OCI-LY3 (cell line): ENCODE results near the gene ROCK2.

Source experiments
- H2AFZ ChIP-seq: fragments of 200-600, 300-600 bp; shearing (Covaris generic); 2 replicates; pipeline ENCODE4 v1.6.0; 2014; ENCODE audit warnings: antibody characterized with exemption, low read depth, low read length
- H3K27ac ChIP-seq: fragments of 200-600, 300-600 bp; sonication (generic); 2 replicates; pipeline ENCODE4 v1.5.1; 2014; ENCODE audit warnings: mild to moderate bottlenecking, low read length, moderate library complexity, mixed read lengths
- H3K27me3 ChIP-seq: fragments of 200-600, 300-600 bp; sonication (generic); 2 replicates; pipeline ENCODE4 v1.6.1; 2014; ENCODE audit warnings: low read depth, low read length, mixed read lengths
- H3K36me3 ChIP-seq: fragments of 200-600, 300-600 bp; sonication (generic); replicated peaks from 2 replicates; pipeline ENCODE3; 2014; ENCODE audit warnings: low read depth, low read length, mixed read lengths
- H3K4me1 ChIP-seq: fragments of 300-600, 200-600 bp; sonication (generic); 2 replicates; pipeline ENCODE4 v1.6.1; 2014; ENCODE audit warnings: low read length, mixed read lengths
- H3K4me2 ChIP-seq: fragments of 200-600, 300-600 bp; sonication (generic); 2 replicates; pipeline ENCODE4 v1.6.1; 2014; ENCODE audit warnings: low read length, mixed read lengths
- H3K4me3 ChIP-seq: fragments of 300-600, 200-600 bp; sonication (generic); 2 replicates; pipeline ENCODE4 v1.5.1; 2014; ENCODE audit warnings: antibody characterized with exemption, mild to moderate bottlenecking, low read length, moderate library complexity
- H3K79me2 ChIP-seq: fragments of 300-600, 200-600 bp; shearing (Covaris generic); 2 replicates; pipeline ENCODE4 v1.6.1; 2014; ENCODE audit warnings: mild to moderate bottlenecking, low read length, mixed read lengths
- H3K9ac ChIP-seq: fragments of 300-600, 200-600 bp; shearing (Covaris generic); 2 replicates; pipeline ENCODE4 v1.6.0; 2014; ENCODE audit warnings: mild to moderate bottlenecking, low read length, moderate library complexity
- H3K9me3 ChIP-seq: fragments of 200-600, 300-600 bp; shearing (Covaris generic); 2 replicates; pipeline ENCODE4 v1.6.1; 2014; ENCODE audit warnings: low read length, mixed read lengths; ENCODE audit not compliant: insufficient read depth
- H4K20me1 ChIP-seq: fragments of 200-600, 300-600 bp; sonication (generic); 2 replicates; pipeline ENCODE4 v1.6.1; 2016; ENCODE audit warnings: low read length, mixed read lengths; ENCODE audit not compliant: insufficient read depth
- EZH2phosphoT487 ChIP-seq: fragments of 200-600 bp; shearing (Covaris generic); IDR thresholded peaks from 2 replicates; pipeline ENCODE4 v1.6.1; 2018; ENCODE audit warnings: antibody characterized with exemption, mixed run types, low read depth
- TF ChIP-seq, protein P1 (sequence below): fragments of 200-600, 300-600 bp; sonication (generic); IDR thresholded peaks from 2 replicates; pipeline ENCODE4 v1.5.1; 2014; ENCODE audit warnings: antibody characterized with exemption, low read length, low read depth

Gene ROCK2

DNA sequence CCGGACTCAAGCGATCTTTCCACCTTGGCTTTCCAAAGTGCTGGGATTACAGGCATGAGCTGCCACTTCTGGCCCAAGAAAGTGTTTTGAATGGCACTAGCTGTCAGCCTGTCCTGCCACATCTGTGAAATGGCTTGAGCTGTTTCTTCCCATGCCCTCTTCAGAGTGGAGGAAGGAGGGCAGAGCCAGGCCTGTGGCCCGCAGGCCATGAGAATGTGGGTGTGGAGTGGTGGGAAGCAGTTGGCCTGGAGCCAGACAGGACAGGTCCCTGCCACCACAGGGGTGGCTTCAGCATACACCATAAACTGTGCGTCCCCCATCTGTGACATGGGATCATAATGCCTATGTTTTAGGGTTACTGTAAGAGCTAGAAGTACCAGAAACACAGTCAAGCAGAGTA is 182.7 kb downstream of the ROCK2 start:
- Histone ChIP-seq H3K4me3 (no peak overlapping the region), H3K4me1 (peaks cover 13% of the 10 kb centered on the region), H3K4me2 (peak overlapping the region; percentile 92), H3K9ac (no peak overlapping the region), H2AFZ (no peak overlapping the region), H3K36me3 (no peaks in the 10 kb centered on the region), H3K79me2 (no peaks in the 10 kb centered on the region), H4K20me1 (no peaks in the 10 kb centered on the region), H3K9me3 (no peaks in the 10 kb centered on the region), H3K27me3 (no peaks in the 10 kb centered on the region), H3K27ac (no peak overlapping the region)
- TF ChIP-seq, protein P1, sequence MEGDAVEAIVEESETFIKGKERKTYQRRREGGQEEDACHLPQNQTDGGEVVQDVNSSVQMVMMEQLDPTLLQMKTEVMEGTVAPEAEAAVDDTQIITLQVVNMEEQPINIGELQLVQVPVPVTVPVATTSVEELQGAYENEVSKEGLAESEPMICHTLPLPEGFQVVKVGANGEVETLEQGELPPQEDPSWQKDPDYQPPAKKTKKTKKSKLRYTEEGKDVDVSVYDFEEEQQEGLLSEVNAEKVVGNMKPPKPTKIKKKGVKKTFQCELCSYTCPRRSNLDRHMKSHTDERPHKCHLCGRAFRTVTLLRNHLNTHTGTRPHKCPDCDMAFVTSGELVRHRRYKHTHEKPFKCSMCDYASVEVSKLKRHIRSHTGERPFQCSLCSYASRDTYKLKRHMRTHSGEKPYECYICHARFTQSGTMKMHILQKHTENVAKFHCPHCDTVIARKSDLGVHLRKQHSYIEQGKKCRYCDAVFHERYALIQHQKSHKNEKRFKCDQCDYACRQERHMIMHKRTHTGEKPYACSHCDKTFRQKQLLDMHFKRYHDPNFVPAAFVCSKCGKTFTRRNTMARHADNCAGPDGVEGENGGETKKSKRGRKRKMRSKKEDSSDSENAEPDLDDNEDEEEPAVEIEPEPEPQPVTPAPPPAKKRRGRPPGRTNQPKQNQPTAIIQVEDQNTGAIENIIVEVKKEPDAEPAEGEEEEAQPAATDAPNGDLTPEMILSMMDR = no peak
- no peak for TF ChIP-seq EZH2phosphoT487

- Histone ChIP-seq H3K79me2 (no peaks in the 10 kb centered on the region), H2AFZ (peak overlapping the region; percentile 95), H3K4me1 (peaks cover 19% of the 10 kb centered on the region), H3K27ac (peak overlapping the region; percentile 51), H3K4me3 (peak overlapping the region; percentile 69), H3K36me3 (no peaks in the 10 kb centered on the region), H3K9ac (peak overlapping the region; percentile 56), H4K20me1 (no peaks in the 10 kb centered on the region), H3K9me3 (no peaks in the 10 kb centered on the region), H3K27me3 (no peaks in the 10 kb centered on the region), H3K4me2 (peak overlapping the region; percentile 92)
- TF ChIP-seq EZH2phosphoT487 = no peak
- TF ChIP-seq, protein P1 = no peak
Measured at GRCh38 chr2:11160731-11161455, 183.5 kb downstream of the ROCK2 start.

- no peak overlapping the region for H2AFZ ChIP-seq
- TF ChIP-seq, protein P1 = no peak
- no peak for TF ChIP-seq EZH2phosphoT487
- H3K79me2 ChIP-seq = no peaks in the 10 kb centered on the region
- no peaks in the 10 kb centered on the region for H3K36me3 ChIP-seq
- no peak overlapping the region for H3K4me3 ChIP-seq
- H3K9ac ChIP-seq = no peak overlapping the region
- no peaks in the 10 kb centered on the region for H4K20me1 ChIP-seq
- peaks cover 20% of the 10 kb centered on the region for H3K4me1 ChIP-seq
- no peaks in the 10 kb centered on the region for H3K9me3 ChIP-seq
- H3K27ac ChIP-seq = no peak overlapping the region
- peak overlapping the region; percentile 92 for H3K4me2 ChIP-seq
- H3K27me3 ChIP-seq = no peaks in the 10 kb centered on the region
Measured at GRCh38 chr2:11160256-11160655, 184.2 kb downstream of the ROCK2 start.

DNA sequence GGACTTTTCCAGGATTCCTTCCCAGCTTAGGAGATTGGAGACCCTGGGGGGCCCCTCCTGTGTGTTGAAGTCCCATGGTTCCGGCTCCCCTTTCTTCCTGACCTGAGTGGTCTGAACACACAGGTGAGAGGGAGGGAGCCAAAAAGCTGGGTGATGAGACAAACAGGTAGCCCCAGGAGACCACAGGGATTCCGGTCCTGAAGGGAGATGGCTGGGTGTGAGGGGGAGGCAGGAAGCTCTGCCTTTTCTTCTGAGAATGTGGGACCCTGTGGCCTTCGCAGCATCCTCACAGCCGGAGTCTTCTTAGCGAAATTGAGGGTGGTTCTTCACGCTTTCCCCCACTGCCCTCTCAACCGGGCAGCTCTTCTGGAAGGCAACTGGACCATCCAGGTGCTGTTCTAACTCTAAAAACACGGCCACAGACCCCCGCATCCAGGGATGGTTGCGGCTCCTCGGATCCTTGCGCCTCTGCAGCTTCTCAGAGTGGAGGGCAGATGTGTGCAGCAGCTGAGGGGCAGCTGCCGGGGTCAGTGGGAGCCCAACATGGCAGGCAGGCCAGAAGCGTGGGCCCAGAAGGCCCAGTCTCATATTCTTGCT is 184.8 kb downstream of the ROCK2 start:
- H3K27me3 ChIP-seq = no peaks in the 10 kb centered on the region
- no peak overlapping the region for H3K9ac ChIP-seq
- H3K27ac ChIP-seq = no peak overlapping the region
- no peak overlapping the region for H3K4me2 ChIP-seq
- peaks cover 20% of the 10 kb centered on the region for H3K4me1 ChIP-seq
- H3K9me3 ChIP-seq = no peaks in the 10 kb centered on the region
- H3K79me2 ChIP-seq = no peaks in the 10 kb centered on the region
- no peak overlapping the region for H3K4me3 ChIP-seq
- TF ChIP-seq, protein P1 = no peak
- TF ChIP-seq EZH2phosphoT487 = no peak
- H4K20me1 ChIP-seq = no peaks in the 10 kb centered on the region
- no peak overlapping the region for H2AFZ ChIP-seq
- H3K36me3 ChIP-seq = no peaks in the 10 kb centered on the region
